Peyer's patch (tissue), 4 donors: Measurements from ENCODE around the gene GTPBP1. TPM values are rescaled to one million over a fixed set of nuclear protein-coding genes. Genes with fewer than 3 reads are reported as not detected.
A peak's percentile ranks its signal among the peaks of the same experiment; 100 is the strongest.

Experiments used
- DNase-seq, 3 donors: peaks; one replicate each; pipeline ENCODE4 v3.0.0-alpha.2; 2017 to 2019
- H3K27ac ChIP-seq, 4 donors: fragments of 200-600 bp; sonication (generic); one replicate each; pipeline ENCODE4 v1.5.1; 2016 to 2019
- H3K27me3 ChIP-seq, 2 donors: fragments of 200-600 bp; sonication (generic); one replicate each; pipeline ENCODE4 v1.5.1; 2019
- H3K36me3 ChIP-seq, 3 donors: fragments of 200-600 bp; sonication (generic); one replicate each; pipeline ENCODE4 v1.5.1; 2016 to 2019
- H3K4me1 ChIP-seq, 4 donors: fragments of 200-600 bp; sonication (generic); one replicate each; pipeline ENCODE4 v1.5.1; 2016 to 2019
- H3K4me3 ChIP-seq, 4 donors: fragments of 200-600 bp; sonication (generic); 1 replicate in 3 of 4; 2 replicates in 1 of 4; pipeline ENCODE4 v1.5.1; 2016 to 2019; ENCODE audit warnings: mild to moderate bottlenecking in 1 of 4
- H3K9me3 ChIP-seq, 4 donors: fragments of 200-600 bp; sonication (generic); one replicate each; pipeline ENCODE4 v1.5.1; 2016 to 2019; ENCODE audit warnings: mild to moderate bottlenecking in 1 of 4
- POLR2A ChIP-seq, 2 donors: fragments of 450-650 bp; IDR thresholded peaks; one replicate each; pipeline ENCODE4 v1.5.1; 2017; ENCODE audit warnings: antibody characterized with exemption in 2 of 2, mild to moderate bottlenecking in 2 of 2, moderate library complexity in 2 of 2
- total RNA-seq, 4 donors: library from RNA; depleted of rRNA; stranded (reverse); fragments of >200 nt; gene quantifications; one replicate each; pipeline ENCODE4 v1.1.0, GENCODE V29; 2016
- TF ChIP-seq, protein P1 (sequence below), 6 experiments: fragments of 450-650 bp in 4 of 6; fragments of 200-600 bp in 2 of 6; sonication (generic) in 1 of 6; IDR thresholded peaks; one replicate each; pipeline ENCODE4 v1.5.1; 2017 to 2019; ENCODE audit warnings: antibody characterized with exemption in 6 of 6, mild to moderate bottlenecking in 3 of 6, moderate library complexity in 1 of 6

GTPBP1 gene
- total RNA-seq, 4 donors from 2014 or later, result 72.5 to 182 (median 131) TPM

GRCh38 chr22:38742176-38742942 lies 36.6 kb downstream of the GTPBP1 start:
- TF ChIP-seq POLR2A (IDR thresholded peaks at IDR 0.05), result no peak
- TF ChIP-seq, protein P1, sequence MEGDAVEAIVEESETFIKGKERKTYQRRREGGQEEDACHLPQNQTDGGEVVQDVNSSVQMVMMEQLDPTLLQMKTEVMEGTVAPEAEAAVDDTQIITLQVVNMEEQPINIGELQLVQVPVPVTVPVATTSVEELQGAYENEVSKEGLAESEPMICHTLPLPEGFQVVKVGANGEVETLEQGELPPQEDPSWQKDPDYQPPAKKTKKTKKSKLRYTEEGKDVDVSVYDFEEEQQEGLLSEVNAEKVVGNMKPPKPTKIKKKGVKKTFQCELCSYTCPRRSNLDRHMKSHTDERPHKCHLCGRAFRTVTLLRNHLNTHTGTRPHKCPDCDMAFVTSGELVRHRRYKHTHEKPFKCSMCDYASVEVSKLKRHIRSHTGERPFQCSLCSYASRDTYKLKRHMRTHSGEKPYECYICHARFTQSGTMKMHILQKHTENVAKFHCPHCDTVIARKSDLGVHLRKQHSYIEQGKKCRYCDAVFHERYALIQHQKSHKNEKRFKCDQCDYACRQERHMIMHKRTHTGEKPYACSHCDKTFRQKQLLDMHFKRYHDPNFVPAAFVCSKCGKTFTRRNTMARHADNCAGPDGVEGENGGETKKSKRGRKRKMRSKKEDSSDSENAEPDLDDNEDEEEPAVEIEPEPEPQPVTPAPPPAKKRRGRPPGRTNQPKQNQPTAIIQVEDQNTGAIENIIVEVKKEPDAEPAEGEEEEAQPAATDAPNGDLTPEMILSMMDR (IDR thresholded peaks at IDR 0.05), result no peak
- Histone ChIP-seq H3K4me1 (no peaks in the 10 kb centered on the region), H3K27ac (no peak overlapping the region), H3K36me3 (peaks cover 7 to 100% (median 14%) of the 10 kb centered on the region in 3 donors), H3K9me3 (no peaks in the 10 kb centered on the region), H3K27me3 (no peaks in the 10 kb centered on the region), H3K4me3 (no peak overlapping the region)
- no peak for DNase-seq

GRCh38 chr22:38744981-38745380 lies 39.2 kb downstream of the GTPBP1 start:
- no peak overlapping the region for H3K27ac ChIP-seq
- no peak for DNase-seq
- no peaks in the 10 kb centered on the region for H3K27me3 ChIP-seq
- peaks cover 7 to 100% (median 7%) of the 10 kb centered on the region in 3 donors for H3K36me3 ChIP-seq
- H3K9me3 ChIP-seq, result no peaks in the 10 kb centered on the region
- TF ChIP-seq POLR2A (IDR thresholded peaks at IDR 0.05), result no peak
- TF ChIP-seq, protein P1 (IDR thresholded peaks at IDR 0.05), result no peak
- H3K4me3 ChIP-seq, result no peak overlapping the region
- no peaks in the 10 kb centered on the region for H3K4me1 ChIP-seq

DNA sequence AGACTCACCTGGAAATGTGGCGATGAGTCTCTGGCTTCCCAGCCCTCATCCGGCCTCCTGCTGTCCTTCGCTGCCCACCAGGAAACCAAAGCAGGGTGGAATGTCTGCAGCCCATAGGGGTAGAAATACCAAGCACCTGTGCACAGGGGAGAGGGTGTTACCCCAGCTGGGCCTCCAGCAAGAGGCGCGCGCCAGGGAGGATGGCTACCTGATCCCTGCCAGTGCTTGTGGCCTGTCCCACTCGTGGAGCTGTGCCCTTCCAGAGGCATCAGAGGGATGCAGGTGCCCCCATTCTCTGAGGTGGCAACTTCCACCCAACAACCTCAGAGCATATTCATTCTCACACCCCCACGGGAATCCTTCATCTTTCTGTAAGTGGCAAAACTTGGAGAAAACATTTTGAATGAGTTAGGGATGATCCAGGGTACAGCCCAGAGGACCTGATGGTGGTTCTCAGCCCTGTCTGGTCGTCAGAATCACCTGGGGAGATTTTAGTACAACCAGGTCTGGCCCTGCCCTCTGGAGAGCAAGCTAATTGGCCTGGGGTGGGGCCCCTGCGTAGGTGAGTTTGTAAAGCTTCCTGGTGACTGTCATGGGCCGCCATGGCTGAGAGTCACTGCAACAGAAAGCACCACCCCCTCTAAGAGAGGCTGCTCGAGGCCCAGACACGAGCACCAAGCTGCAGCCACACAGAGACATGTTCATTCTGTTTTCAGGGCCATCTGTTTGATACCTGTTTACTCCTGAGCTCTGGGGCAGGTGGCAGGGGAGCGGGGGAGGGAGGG lies 40.1 kb downstream of the GTPBP1 start:
- no peak for TF ChIP-seq POLR2A (IDR thresholded peaks at IDR 0.05)
- TF ChIP-seq, protein P1 (IDR thresholded peaks at IDR 0.05), result no peak
- Histone ChIP-seq H3K36me3 (peaks cover 2 to 100% (median 2%) of the 10 kb centered on the region in 3 donors), H3K9me3 (no peaks in the 10 kb centered on the region), H3K4me3 (no peak overlapping the region), H3K27me3 (no peaks in the 10 kb centered on the region), H3K27ac (no peak overlapping the region), H3K4me1 (peaks cover 0 to 6% (median 4%) of the 10 kb centered on the region in 4 donors)
- DNase-seq, result no peak

DNA sequence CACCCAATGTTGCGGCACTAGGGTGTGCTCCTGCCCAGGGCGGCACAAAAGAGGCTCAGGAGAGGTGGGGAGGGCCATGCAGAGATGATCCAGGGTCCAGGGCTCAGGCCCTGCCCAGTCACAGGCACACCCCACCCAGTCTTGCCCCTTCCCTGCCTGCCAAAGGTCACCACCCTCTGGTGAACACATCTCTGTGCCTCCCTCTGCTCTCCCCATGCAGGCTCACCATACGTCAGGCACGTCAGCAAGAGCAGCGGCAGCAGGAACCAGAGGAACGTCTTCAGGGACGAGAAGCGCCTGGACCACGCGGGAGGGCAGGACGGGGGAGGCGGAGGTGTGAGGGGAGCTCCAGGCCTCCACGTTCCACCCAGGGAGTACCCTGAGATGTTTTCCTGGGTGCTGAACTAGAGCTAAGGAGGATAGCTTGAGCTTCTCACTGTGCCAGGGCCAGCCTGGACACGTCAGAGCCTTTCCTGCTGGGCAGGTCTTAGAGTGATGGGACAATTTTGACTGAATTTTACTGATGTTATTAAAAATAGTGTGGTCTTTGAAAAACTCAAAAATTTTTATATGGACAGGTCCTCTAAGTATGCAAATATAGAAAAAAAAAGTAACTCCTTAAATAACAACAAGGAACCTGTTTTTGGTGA lies 42.9 kb downstream of the GTPBP1 start:
- TF ChIP-seq, protein P1 (IDR thresholded peaks at IDR 0.05), result no peak
- TF ChIP-seq POLR2A (IDR thresholded peaks at IDR 0.05), result no peak
- Histone ChIP-seq H3K27ac (no peak overlapping the region), H3K36me3 (peaks cover 0 to 92% (median 2%) of the 10 kb centered on the region in 3 donors), H3K4me1 (peaks cover 2 to 27% (median 23%) of the 10 kb centered on the region in 4 donors), H3K4me3 (no peak overlapping the region), H3K9me3 (no peaks in the 10 kb centered on the region), H3K27me3 (no peaks in the 10 kb centered on the region)
- no peak for DNase-seq

GRCh38 chr22:38750104-38750503 lies 44.4 kb downstream of the GTPBP1 start:
- Histone ChIP-seq H3K4me3 (no peak overlapping the region), H3K27ac (peak overlapping the region in 1 of 4 donors; percentile 99), H3K4me1 (peaks cover 2 to 35% (median 24%) of the 10 kb centered on the region in 4 donors), H3K36me3 (peaks cover 0 to 77% (median 2%) of the 10 kb centered on the region in 3 donors), H3K27me3 (no peaks in the 10 kb centered on the region), H3K9me3 (no peaks in the 10 kb centered on the region)
- DNase-seq, result no peak
- no peak for TF ChIP-seq POLR2A (IDR thresholded peaks at IDR 0.05)
- TF ChIP-seq, protein P1 (IDR thresholded peaks at IDR 0.05), result no peak
